ENCODE results near the gene MGAM2. TPM values are rescaled to one million over a fixed set of nuclear protein-coding genes. Genes with fewer than 3 reads are reported as not detected.

MGAM2 gene
- total RNA-seq, 6 experiments from 2014 or later: 0.09 to 4.4 (median 0.25) TPM

DNA sequence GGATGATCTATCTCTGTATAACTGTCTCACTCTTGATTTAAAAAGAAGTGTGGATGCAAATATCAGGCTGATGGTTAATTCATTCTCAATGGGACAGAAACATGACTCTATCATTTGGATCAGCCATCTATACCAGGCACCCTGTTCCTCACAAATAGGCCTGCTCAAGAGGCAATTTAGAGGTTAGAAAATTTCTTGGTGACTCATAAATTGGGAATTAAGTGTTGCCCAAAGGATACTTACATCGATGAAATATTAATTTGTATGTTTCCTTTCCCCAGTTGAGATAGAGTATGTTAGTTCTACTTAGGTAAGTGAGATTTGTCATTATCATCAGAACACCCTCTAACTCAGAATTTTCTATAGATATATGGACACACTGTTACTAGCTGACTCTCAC, 88.7 kb downstream of the MGAM2 start:
- Histone ChIP-seq H3K27me3 (no peaks in the 10 kb centered on the region), H3K4me1 (no peaks in the 10 kb centered on the region), H3K4me3 (no peak overlapping the region), H3K27ac (no peak overlapping the region), H3K36me3 (no peaks in the 10 kb centered on the region), H3K9me3 (no peaks in the 10 kb centered on the region)
- WGBS (ENCODE audit: insufficient coverage, low coverage, low lambda C conversion rate, missing lambda C conversion rate): 50% methylated on average over 1 of the region's 1 CpG
- intact Hi-C loops (cut with DNase I): no loop called here
- ATAC-seq: no peak
- TF ChIP-seq, protein P1, sequence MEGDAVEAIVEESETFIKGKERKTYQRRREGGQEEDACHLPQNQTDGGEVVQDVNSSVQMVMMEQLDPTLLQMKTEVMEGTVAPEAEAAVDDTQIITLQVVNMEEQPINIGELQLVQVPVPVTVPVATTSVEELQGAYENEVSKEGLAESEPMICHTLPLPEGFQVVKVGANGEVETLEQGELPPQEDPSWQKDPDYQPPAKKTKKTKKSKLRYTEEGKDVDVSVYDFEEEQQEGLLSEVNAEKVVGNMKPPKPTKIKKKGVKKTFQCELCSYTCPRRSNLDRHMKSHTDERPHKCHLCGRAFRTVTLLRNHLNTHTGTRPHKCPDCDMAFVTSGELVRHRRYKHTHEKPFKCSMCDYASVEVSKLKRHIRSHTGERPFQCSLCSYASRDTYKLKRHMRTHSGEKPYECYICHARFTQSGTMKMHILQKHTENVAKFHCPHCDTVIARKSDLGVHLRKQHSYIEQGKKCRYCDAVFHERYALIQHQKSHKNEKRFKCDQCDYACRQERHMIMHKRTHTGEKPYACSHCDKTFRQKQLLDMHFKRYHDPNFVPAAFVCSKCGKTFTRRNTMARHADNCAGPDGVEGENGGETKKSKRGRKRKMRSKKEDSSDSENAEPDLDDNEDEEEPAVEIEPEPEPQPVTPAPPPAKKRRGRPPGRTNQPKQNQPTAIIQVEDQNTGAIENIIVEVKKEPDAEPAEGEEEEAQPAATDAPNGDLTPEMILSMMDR (IDR thresholded peaks at IDR 0.05): no peak
- no peak for TF ChIP-seq POLR2A (IDR thresholded peaks at IDR 0.05)
- no peak for DNase-seq

DNA sequence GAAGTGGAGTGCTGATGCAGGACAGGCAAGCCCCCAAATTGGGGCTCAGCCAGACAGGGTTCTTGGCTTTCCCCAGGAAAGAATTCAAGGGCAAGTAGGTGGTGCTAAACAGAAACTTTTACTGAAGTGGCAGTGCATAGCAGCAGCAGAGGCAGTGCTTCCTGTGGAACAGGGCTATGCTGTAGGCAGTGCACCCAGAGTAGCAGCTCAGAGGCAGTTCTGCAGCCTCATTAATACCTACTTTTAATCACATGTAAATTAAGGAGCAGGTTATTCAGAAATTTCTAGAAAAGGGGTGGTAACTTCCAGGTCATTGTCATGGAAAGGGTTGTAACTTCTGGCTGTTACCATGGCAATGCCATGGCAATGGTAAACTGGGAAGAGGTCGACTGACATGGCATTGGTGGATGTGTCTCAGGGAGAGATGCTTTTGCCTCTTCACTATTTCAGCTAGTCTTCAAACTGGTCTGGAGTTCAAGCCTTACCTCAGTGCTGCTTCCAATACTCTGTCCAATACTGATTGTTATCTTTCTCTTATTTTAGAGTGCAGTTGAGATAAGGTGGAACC, 117.1 kb downstream of the MGAM2 start:
- DNase-seq: no peak
- no peaks in the 10 kb centered on the region for H3K4me1 ChIP-seq
- no peaks in the 10 kb centered on the region for H3K36me3 ChIP-seq
- H3K27me3 ChIP-seq: no peaks in the 10 kb centered on the region
- intact Hi-C loops (cut with DNase I): no loop called here
- whole genome bisulfite sequencing (ENCODE audit: insufficient coverage, low coverage, low lambda C conversion rate, missing lambda C conversion rate): 13% methylated on average over 1 of the region's 1 CpG
- TF ChIP-seq, protein P1 (IDR thresholded peaks at IDR 0.05): no peak
- no peak for TF ChIP-seq POLR2A (IDR thresholded peaks at IDR 0.05)
- no peaks in the 10 kb centered on the region for H3K9me3 ChIP-seq
- no peak overlapping the region for H3K4me3 ChIP-seq
- no peak overlapping the region for H3K27ac ChIP-seq
- no peak for ATAC-seq

DNA sequence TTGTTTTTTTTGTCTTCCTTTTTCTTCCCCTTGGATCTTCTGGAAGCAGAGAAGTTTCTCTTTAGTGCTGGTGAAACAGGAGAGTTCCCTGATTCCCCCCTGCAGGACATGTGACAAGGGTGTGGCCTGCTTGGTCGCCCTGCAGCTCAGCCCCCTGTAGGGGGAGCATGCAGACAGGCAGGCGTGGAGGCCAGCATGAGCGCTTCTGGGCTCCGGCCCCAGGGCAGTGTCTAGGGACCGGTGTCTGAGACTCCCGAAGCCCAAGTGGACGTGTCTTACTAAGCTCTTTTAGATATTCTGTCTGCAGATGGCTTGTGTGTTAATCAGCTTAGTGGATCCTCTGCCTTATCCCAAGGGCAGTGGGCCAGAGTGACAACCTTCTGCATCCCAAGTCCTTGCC, 120.2 kb downstream of the MGAM2 start:
- no peaks in the 10 kb centered on the region for H3K9me3 ChIP-seq
- intact Hi-C loops (cut with DNase I): no loop called here
- H3K4me3 ChIP-seq: no peak overlapping the region
- H3K4me1 ChIP-seq: no peaks in the 10 kb centered on the region
- no peaks in the 10 kb centered on the region for H3K36me3 ChIP-seq
- TF ChIP-seq POLR2A (IDR thresholded peaks at IDR 0.05): no peak
- TF ChIP-seq, protein P1 (IDR thresholded peaks at IDR 0.05): no peak
- ATAC-seq (peak in 1 of 4 donors; percentile 16), DNase-seq (no peak)
- no peaks in the 10 kb centered on the region for H3K27me3 ChIP-seq
- H3K27ac ChIP-seq: no peak overlapping the region
- 0% methylated on average over 1 of the region's 7 CpGs for WGBS (ENCODE audit: insufficient coverage, low coverage, low lambda C conversion rate, missing lambda C conversion rate)

DNA sequence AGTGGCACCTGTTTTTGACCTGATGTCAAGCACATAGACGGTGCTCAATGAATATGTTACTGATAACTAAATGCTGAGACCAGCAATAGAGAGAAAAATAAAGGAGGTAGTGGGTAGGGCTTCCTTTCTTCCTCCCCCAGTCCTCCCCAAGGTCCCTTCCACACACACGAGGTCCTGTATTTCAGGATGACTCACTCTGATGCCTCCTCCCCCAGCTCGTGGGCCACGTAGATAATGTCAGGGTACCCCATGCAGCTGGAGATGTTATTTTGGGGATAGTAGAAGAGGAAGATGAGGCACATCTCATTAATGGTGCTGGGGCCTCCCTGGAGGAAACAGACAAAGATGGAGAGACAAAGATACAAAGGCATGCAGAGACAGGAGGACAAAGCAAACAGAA, 129.0 kb downstream of the MGAM2 start:
- no peaks in the 10 kb centered on the region for H3K27me3 ChIP-seq
- intact Hi-C loops (cut with DNase I): no loop called here
- no peak overlapping the region for H3K27ac ChIP-seq
- no peaks in the 10 kb centered on the region for H3K36me3 ChIP-seq
- H3K4me1 ChIP-seq: no peaks in the 10 kb centered on the region
- TF ChIP-seq, protein P1 (IDR thresholded peaks at IDR 0.05): no peak
- DNase-seq (no peak), ATAC-seq (no peak)
- no peak overlapping the region for H3K4me3 ChIP-seq
- WGBS (ENCODE audit: insufficient coverage, low coverage, low lambda C conversion rate, missing lambda C conversion rate): 22% methylated on average over 4 of the region's 4 CpGs
- H3K9me3 ChIP-seq: no peaks in the 10 kb centered on the region

DNA sequence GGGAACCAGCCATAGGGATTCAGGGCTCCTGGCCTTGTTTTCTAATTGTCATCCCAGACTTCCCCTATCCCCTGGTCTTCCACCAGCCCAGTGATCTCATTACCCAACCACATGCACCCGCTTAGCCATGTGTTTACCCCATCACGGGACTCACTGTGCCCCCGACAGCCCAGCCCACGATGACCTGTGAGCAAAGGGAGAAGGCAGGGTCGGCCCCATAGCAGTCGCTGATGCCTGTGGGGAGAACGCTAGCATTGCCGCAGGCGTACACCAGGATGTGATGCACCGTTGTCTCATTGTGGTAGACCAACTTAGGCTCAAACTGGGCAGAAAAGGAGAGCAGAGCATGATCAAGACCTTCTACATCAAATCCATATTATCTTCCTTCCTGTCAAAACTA, 132.3 kb downstream of the MGAM2 start:
- Histone ChIP-seq H3K27ac (no peak overlapping the region), H3K4me1 (no peaks in the 10 kb centered on the region), H3K36me3 (no peaks in the 10 kb centered on the region), H3K9me3 (no peaks in the 10 kb centered on the region), H3K4me3 (no peak overlapping the region), H3K27me3 (no peaks in the 10 kb centered on the region)
- 40% methylated on average over 1 of the region's 10 CpGs for WGBS (ENCODE audit: insufficient coverage, low coverage, low lambda C conversion rate, missing lambda C conversion rate)
- ATAC-seq (no peak), DNase-seq (no peak)
- TF ChIP-seq, protein P1 (IDR thresholded peaks at IDR 0.05): no peak
- TF ChIP-seq POLR2A (IDR thresholded peaks at IDR 0.05): no peak
- intact Hi-C loops (cut with DNase I): no loop called here
